Femur (tissue), 1 donor: ENCODE results near the gene MTFP1.
"Not testable (repeated sequence)": the region's sequence is repeated elsewhere in the genome, so short reads cannot be mapped to it uniquely, and the experiment has no call there.

Experiments used
- DNase-seq: peaks from one replicate; pipeline ENCODE4 v3.0.0-alpha.2; 2017

MTFP1 gene

DNA sequence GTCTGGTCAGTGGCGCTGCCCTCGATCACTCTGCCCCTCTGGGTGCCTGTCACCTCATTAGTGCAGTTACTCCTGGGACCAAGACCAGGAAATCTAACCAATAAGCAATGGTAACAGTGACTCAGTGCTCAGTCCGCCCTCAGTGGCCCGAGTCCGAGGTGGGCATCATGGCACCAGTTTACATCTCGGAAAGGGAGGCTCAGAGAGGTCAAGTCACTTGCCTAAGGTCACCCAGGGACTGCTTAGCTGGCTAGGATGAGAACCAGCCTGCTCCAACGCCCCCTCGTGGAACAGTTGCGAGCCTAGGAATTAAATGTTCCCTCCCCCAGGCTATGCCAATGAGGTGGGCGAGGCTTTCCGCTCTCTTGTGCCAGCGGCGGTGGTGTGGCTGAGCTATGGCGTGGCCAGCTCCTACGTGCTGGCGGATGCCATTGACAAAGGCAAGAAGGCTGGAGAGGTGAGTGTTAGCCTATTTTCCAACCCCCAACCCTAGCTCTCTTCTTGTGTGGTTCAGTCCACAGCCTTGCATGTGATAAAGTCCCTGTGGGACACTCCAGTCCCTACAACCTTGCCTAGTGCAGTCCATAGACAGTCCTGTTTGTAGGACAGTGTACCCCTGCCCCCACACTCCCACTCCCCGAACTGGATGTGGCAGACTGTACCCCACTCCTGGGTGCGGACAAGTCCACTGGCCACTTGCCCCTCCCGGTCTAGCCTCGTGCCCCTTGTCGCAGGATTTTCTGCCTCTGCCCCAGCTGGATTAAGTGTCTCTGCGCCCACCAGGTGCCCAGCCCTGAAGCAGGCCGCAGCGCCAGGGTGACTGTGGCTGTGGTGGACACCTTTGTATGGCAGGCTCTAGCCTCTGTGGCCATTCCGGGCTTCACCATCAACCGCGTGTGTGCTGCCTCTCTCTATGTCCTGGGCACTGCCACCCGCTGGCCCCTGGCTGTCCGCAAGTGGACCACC lies 1.1 kb downstream of the MTFP1 start:
- peak; percentile 88 for DNase-seq

DNA sequence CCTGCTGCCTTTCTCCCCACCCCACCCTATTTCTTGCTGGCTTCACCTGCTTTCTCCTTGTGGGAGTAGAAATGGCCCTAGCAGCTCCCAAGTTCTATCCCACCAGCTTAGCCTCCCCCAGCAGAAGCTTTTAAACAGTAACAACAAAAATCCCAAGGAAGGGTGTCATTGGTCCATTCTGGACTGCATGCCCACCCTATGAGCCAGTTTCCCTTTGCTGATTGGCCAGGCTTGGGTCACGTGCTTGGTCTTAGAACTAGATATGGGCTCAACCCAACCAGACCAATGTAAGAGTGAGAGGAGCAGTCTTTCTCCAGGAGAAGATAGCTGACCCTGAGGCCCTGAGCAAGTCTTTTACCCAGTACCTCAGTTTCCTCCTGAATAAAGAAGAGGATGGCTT lies 2.3 kb downstream of the MTFP1 start:
- no peak for DNase-seq

DNA sequence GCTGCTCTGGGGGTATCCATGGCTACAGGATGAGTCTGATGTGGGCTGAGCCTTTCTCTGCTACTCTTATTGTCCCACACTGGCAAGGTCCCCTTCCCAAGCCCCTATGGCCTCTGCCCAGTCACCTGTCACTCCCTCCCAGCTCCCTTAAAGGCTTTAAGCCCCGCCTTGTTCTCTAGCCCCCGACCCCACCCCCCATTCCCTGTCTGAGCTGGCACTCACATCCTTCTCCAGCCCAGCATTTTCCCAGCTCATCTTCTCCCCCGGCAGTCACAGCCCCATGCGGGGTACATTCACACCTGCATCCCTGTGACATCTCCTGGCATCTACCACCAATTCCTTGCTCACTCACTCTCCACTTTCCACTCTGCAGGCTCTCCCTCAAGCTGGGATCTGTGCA lies 4.3 kb downstream of the MTFP1 start:
- DNase-seq: no peak

DNA sequence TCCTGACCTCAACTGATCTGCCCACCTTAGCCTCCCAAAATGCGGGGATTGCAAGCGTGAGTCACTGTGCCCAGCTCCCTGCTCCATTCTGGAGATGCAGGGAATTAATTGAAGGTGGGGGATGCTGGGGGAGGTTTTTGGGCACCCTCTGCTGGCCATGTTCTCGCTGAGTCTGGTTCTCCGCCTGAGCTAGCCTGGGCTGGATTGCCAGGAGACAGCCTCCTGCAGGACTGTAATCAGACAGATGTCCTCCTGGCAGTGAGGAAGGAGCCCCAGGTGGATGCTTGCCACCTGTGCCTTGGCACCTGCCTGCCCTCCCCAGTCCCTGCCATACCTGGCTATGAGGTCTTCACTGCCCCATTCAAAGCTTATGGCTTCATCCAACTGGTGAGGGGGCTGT lies 5.4 kb downstream of the MTFP1 start:
- no peak for DNase-seq

DNA sequence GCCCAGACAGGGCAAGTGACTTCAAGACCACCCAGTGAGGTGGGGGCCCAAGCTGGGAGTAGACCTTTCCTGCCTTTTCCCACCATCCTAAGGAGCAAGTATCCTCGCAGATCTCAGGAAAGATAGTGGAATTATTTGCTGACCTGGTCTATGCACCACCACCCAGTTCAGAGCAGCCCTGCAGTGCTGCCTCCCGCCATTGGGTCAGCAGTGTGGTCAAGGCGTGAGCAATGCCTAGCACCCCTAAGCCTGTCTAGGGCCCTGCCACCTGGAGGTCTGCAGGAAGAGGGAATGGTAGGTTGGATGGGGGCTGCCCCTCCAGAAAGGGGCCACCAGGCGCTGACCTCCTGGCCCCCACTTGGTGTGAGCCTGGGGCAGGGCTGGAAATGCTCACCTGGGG lies 6.5 kb downstream of the MTFP1 start:
- no peak for DNase-seq

DNA sequence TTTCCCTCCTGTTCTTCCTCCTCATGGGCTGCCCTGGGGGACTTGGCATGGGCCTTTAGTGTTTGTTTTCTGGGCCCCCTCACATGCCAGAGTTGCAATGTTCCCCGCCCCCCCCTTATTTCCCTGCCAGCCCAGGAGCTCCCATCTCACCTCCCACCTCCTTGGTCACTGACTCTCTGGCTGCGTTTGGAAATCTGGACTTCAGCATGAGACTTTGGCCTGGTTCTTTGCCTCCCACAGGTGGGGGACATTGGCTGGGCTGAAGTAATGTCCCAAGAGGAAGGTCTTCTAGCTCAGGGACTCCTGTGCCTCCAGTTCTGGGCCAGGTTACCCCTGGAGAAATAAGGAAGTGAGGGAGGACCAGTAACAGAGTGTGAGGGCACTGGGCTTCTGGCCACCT lies 7.0 kb downstream of the MTFP1 start:
- DNase-seq: no peak

DNA sequence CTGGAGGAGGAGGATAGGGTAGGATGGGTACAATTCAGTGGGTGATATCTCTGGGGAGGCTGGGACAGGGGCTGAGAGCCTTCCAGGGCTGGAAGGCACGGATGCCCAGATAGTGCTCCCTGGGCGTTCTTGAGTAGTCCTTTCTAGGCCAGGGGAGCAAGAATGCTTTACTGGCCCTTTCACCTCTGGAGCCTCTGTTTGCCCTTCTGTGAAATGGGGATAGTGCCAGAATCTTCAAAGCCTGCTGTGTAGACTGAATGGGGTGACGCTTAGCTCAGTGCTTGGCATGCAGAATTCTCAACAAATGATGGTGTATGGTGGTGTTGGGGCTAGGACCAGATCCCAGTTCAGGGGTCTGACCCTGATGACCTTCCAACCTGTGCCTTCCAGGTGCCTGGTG lies 7.7 kb downstream of the MTFP1 start:
- DNase-seq: no peak

DNA sequence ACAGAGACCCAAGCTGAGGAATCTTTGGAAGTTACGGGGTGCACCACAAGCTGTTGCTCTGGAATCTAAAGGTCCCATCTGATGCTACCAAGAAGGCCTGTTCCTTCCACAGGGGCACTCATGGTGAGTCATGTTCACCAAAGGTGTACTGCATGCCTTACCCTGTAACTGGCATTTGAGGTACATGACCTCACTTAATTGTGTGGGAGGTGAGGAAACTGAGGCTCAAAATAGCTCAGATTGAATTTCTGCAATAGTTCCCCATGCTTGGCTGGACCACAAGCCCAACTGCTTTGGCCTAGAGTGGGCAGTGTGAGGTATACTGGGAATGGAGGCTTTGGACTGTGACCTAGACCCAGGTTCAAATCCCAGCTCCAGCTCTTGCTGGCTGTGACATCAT lies 8.2 kb downstream of the MTFP1 start:
- no peak for DNase-seq

DNA sequence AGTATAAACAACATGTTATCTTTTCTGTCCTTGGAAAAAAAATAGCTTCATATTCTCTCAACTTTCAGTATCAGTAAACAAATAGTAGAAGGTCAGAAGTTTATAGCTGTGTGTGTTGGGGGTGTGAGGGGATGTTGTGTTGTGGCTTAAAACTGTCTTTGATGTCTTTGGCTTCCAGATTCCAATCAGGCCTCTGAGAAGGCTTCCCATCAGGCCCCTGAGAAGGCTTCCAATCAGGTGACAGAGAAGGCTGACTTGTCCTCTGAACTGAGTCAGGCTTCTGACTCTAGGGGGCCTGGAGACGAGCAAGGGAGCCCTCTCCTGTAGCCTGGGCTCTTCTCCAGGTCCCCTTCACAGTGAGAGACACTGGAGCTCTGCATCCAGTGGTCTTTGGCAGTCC lies 9.3 kb downstream of the MTFP1 start:
- DNase-seq: no peak

DNA sequence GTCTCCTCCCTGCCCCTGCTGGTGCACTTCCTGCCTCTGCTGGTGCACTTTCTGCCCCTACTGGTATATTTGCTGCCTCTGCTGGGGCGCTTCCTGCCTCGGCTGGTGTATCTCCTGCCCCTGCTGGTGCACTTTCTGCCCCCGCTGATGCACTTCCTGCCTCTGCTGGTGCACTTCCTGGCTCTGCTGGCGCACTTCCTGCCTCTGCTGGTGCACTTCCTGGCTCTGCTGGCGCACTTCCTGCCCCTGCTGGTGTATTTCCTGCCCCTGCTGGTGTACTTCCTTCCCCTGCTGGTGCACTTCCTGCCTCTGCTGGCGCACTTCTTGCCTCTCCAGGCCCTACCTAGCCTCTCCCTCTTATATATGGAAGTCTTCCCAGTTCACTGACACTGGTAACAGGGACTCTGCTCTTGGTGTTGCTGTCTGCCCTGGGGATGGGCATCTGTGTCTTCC lies 10.1 kb downstream of the MTFP1 start:
- DNase-seq: no peak

DNA sequence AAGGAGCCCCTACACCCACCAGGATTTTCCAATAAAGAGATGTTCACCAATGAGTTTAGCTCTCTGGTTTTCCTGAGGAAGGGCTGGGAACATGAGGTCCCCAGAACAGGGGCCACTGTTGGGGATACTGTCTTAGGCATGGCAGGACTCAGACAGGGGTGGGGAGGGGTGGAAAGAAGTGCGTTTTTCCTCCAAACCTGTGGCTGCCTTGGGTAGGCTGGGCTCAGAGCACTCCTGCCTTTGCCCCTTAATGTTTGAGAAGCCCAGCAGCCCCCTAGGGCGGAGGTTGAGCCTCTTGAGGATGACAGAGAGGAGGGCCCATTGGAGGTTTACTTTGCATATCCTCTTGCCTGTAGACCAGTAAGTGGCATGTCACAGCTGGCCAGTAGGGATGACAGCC lies 10.6 kb downstream of the MTFP1 start:
- no peak for DNase-seq

DNA sequence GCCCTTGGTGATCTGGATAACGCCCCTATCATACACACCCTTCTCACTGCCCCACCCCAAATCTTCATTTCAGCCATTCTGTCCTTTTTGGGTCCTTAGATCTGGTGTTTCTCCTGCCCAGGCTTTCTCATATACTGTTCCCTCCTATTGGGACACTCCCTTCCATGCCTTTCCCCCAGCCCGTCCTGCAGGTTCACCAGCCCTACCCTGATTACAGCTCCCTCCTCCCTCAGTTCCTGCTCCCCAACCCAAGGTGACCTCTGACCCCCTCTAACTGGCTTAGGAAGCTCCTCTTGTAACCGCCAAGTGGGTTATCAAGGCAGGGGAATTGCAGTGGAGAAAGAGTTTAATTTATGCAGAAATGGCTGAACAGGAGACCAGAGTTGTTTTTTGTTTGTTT lies 13.0 kb downstream of the MTFP1 start:
- no peak for DNase-seq

DNA sequence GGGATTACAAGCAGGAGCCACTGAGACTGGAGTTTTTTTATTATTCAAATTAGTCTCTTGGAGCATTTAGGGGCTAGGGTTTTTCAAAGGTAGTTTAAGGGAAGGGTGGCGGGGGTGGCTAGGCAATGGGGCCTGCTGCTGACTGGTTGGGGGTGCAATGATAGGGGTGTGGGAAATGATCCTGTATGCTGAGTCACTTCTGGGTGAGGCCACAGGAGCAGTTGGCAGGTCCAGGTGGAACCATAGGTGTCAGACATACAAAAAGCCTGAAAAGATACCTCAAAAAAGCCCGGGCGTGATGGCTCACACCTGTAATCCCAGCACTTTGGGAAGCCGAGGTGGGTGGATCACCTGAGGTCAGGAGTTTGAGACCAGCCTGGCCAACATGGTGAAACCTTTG lies 13.7 kb downstream of the MTFP1 start:
- DNase-seq: no peak

DNA sequence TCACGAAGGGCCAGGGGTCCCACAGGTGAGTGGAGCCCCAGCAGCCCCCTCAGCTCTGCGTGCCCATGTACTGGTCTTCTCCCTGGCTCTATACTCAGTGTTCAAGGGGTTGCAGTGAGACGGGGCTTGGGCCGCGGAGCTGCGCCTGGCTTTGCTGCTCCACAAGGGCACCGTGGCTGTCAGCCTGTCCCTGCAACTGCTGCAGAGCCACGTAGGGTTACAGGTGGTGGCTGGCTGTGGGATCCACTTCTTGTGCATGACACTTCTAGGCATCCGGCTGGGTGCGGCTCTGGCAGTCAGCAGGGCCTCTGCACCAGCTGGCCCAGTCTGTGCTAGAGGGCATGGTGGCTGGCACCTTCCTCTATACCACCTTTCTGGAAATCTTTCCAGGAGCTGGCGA lies 14.3 kb downstream of the MTFP1 start:
- no peak for DNase-seq

DNA sequence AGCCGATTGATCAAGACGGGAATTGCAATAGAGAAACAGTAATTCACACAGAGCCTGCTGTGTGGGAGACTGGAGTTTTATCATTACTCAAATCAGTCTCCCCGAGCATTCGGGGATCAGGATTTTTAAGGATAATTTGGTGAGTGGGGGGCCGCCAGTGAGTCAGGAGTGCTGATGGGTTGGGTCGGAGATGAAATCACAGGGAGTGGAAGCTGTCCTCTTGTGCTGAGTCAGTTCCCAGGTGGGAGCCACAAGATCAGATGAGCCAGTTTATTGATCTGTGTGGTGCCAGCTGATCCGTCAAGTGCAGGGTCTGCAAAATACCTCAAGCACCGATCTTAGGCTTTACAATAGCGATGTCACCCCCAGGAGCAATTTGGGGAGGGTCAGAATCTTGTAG lies 15.5 kb downstream of the MTFP1 start:
- DNase-seq: no peak

DNA sequence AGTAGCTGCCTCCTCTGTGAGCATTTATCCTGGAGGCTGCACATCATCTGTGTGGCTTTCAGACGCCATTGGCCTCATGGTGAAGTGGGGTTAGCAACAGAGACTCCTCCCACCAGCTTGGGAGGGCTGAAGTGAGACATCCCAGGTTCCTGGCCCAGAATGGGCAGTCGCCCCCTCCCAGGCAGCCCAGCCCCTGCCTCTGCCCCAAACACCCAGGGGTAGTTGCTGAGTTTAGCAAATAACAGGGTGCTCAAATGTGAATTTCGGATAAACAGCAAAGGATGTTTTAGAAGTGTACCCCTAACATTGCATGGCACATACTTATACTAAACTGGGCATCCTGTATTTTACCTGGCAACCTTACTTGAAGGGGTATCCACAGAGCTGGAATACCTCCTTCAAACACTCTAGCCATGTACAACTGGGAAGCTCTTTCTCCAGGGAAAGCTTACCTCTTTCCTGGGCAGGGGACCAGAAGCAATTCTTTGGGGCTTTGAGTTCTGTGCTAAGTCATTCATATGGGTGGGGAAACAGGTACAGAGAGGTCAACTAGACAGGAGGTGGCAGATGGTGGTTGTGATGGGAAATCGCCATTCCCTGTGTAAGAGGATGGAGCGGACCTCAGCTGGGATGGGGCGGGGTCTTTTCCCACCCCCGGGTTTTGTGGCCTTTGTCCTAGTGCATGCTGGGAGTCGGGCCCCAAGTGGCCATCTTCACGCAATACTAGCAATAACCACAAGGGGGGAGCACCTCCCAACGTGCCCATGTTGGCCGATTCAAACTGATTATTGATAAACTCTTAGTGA lies 19.3 kb downstream of the MTFP1 start:
- DNase-seq: no peak

DNA sequence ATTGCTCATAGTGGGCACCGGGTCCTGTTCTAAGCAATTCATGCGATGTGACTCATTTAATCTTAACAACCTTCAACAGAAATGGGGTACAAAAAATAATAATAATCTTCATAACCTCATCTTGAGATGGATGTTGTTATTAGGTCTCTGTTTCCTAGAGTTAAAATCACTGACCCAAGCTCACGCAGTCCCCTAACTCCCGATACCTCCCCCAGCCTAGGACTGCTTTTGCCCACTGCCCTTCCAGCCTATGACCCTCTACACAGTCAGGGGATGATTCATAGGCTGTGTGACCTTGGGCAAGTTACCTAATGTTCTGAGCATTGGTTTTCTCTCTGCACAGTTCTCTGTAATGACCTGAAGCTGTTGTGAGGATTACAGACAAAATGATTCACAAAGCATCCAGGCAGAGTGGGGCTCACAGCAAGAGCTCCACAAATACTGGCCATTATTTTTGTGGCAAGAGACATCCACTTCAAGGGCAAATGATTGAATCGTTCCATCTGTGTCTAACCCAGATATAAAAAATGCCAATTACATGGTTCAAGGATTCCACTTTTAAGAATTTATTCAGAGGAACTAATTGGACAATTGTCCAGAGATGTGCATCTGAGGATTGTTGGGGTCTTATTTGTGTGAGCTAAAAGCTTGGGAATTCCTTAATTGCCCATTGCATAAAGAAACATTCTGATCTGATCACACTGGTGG lies 20.0 kb downstream of the MTFP1 start:
- DNase-seq: no peak

DNA sequence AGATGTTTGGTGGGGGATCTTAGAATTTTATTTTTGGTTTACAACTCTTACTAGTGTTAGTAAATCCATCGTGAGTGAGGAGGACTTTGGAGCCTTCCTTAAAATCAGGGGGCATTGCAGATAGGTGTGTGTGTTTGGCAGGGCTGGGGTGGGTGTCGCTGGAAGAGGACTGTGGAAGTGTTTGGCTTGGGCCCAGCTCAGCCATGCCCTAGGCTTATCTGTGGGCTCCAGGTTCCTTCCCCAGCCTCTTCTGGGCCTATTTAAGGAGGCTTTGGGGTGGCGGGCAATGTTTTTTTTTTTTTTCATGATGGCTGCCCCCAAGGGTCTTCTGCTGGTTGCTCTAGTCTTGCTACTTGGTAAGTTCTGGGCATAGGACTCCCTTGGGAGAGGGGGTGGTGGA lies 22.1 kb downstream of the MTFP1 start:
- no peak for DNase-seq

DNA sequence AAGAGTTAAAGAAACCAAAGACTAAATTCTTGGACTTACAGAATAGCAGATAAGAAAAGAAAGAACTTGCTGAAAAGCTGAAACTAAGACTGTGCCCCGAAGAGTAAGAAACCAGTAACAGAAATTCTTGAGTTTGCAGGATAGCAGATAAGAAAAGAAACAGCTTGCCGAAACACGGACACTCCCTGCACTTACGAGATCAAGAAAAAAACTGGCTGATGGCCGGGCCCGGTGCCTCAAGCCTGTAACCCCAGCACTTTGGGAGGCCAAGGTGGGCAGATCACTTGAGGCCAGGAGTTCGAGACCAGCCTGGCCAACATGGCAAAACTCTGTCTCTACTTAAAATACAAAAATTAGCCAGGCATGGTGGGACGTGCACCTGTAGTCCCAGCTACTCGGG lies 25.9 kb downstream of the MTFP1 start:
- DNase-seq: not testable (repeated sequence)

DNA sequence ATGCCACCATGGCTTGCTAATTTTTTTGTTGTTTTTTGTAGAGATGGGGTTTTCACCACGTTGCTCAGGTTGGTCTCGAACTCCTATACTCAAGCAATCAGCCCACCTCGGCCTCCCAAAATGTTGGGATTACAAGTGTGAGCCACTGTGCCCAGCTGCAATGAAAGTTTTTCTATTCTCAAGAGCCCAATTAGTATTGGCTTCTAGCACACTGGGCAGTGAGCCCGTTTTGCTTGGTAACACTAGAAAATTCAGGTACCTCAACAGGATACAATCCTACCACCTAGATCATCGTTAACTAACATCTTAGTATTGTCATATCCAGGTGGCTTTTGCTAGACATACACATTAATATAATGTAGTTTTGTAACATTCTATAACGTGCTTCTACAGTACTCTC lies 27.3 kb downstream of the MTFP1 start:
- DNase-seq: no peak

DNA sequence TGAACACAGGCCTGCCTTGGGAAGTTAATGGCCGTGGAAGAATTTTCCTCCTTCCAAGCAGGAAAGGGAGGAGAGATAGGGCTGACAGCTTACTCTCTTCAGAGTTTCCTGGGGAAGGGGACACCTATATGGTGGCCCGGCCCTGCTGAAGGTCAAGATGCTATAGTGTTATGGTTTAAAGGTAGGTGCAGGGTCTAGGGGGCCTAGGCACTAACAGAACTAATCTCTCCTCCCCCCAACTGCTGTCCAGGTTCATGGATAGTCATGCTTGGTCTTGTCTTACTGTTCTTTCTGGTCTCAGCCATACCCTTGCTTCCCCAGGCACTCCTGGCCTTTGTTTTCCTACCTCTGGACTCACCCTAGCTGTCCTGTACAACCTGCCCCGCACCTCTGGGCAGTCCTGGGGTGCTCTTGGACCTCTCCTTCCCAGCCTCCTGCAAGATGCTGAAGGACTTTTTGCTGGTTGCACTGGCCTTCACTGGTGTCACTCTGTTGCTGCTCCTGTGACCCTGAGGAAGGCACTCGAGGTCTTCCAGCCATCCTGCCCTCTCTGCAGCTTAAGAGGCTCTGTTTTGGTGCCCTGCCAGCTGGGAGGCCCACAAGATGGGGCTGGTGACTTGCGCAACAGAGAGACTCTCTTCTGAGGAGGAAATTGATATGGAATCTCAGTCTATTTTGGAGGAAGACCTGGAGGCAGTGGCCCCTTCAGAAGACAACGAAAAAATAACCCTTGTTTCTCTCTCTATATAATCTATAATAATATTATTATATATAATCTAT lies 28.4 kb downstream of the MTFP1 start:
- peak; percentile 55 for DNase-seq

DNA sequence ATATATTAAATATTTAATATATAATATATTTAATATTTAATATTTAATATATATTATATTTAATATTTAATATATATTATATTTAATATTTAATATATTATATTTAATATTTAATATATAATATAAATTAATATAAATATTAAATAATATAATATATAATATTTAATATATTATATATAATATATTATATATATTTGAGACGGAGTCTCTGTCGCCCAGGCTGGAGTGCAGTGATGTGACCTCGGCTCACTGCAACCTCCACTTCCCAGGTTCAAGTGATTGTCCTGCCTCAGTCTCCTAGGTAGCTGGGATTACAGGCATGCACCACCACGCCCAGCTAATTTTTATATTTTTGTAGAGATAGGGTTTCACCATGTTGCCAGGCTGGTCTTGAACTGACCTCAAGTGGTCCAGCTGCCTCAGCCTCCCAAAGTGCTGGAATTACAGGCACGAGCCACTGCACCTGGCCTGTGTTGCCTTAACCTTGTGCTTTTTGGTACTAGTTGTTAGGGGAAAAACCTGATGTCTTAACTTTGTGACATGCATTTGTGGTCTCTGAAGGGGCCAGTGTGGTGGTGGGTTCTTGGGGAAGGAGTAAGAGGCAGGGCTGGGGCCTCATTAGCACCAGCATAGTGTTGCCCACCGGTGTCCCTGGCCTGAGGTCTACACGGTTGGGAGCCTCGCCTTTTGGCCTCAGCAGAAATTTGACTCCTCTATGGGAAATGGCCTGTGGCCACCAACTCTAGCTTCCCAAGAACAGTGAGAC lies 29.7 kb downstream of the MTFP1 start:
- DNase-seq: no peak
